Suprapubic skin (tissue), 4 donors: ENCODE results near the gene USP5.

Source experiments
- EP300 ChIP-seq: sonication (generic); formaldehyde crosslinking; IDR thresholded peaks from one replicate; pipeline ENCODE4 v1.6.1; 2017; ENCODE audit warnings: antibody characterized with exemption
- POLR2A ChIP-seq, 2 donors: fragments of 450-650 bp; IDR thresholded peaks; one replicate each; pipeline ENCODE4 v1.6.1; 2017; ENCODE audit warnings: antibody characterized with exemption in 2 of 2, mild to moderate bottlenecking in 2 of 2, moderate library complexity in 2 of 2
- POLR2AphosphoS5 ChIP-seq, 3 donors: sonication (generic); formaldehyde crosslinking; IDR thresholded peaks; one replicate each; pipeline ENCODE4 v1.6.1; 2017; ENCODE audit warnings: antibody characterized with exemption in 3 of 3
- TF ChIP-seq, protein P1 (sequence below), 2 donors: fragments of 200-600 bp in 1 of 2; fragments of 450-650 bp in 1 of 2; sonication (generic) in 1 of 2; IDR thresholded peaks; one replicate each; pipeline ENCODE4 v1.5.1; 2016 to 2019; ENCODE audit warnings: antibody characterized with exemption in 2 of 2, mild to moderate bottlenecking in 1 of 2, moderate library complexity in 1 of 2

DNA sequence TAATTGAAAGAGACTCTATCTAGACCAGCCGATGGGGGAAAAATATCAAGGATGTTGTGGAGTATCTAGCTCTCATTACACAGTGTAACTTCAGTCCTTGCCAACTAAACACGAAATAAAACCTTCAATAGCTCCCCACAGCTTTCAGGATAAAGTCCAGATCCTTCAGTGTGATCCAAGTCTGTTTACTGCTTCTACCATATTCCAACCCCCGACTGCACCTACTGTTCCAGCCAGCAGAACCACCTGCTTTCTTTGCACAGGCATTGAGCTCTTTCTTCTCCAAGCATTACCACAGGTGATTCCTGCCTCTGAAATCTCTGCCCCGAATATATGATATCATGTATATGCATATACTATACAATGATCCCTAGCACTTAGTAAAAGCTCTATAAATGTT lies 50.5 kb downstream of the USP5 start:
- TF ChIP-seq EP300 (no peak), POLR2A (IDR thresholded peaks at IDR 0.05) (no peak), POLR2AphosphoS5 (IDR thresholded peaks at IDR 0.05) (no peak)
- TF ChIP-seq, protein P1, sequence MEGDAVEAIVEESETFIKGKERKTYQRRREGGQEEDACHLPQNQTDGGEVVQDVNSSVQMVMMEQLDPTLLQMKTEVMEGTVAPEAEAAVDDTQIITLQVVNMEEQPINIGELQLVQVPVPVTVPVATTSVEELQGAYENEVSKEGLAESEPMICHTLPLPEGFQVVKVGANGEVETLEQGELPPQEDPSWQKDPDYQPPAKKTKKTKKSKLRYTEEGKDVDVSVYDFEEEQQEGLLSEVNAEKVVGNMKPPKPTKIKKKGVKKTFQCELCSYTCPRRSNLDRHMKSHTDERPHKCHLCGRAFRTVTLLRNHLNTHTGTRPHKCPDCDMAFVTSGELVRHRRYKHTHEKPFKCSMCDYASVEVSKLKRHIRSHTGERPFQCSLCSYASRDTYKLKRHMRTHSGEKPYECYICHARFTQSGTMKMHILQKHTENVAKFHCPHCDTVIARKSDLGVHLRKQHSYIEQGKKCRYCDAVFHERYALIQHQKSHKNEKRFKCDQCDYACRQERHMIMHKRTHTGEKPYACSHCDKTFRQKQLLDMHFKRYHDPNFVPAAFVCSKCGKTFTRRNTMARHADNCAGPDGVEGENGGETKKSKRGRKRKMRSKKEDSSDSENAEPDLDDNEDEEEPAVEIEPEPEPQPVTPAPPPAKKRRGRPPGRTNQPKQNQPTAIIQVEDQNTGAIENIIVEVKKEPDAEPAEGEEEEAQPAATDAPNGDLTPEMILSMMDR (IDR thresholded peaks at IDR 0.05), result no peak
